Endodermal cell (in vitro differentiated cells): ENCODE data around the gene TMED4. TPM values are rescaled to one million over a fixed set of nuclear protein-coding genes. Genes with fewer than 3 reads are reported as not detected.
"Not testable (repeated sequence)": the region's sequence is repeated elsewhere in the genome, so short reads cannot be mapped to it uniquely, and the experiment has no call there.

Experiments
- DNase-seq: peaks from one replicate; pipeline ENCODE4 v3.0.0-alpha.2; 2017
- H3K27ac ChIP-seq: 2 replicates; pipeline ENCODE4 v1.5.1; 2013; ENCODE audit warnings: mild to moderate bottlenecking, low read depth, low read length, moderate library complexity
- H3K27me3 ChIP-seq: 2 replicates; pipeline ENCODE4 v1.6.1; 2013; ENCODE audit warnings: mild to moderate bottlenecking, low read length, moderate library complexity; ENCODE audit not compliant: insufficient read depth, control insufficient read depth, poor library complexity, severe bottlenecking
- H3K36me3 ChIP-seq: 2 replicates; pipeline ENCODE4 v1.7.0; 2013; ENCODE audit warnings: mild to moderate bottlenecking, low read length, moderate library complexity; ENCODE audit not compliant: control insufficient read depth, insufficient read depth
- H3K4me1 ChIP-seq: one replicate; pipeline ENCODE4 v1.7.0; 2013; ENCODE audit warnings: low read length; ENCODE audit not compliant: control insufficient read depth, insufficient read depth
- H3K4me3 ChIP-seq: 2 replicates; pipeline ENCODE4 v1.5.1; 2013; ENCODE audit warnings: mild to moderate bottlenecking, low read length, moderate library complexity
- H3K9ac ChIP-seq: 2 replicates; pipeline ENCODE4 v1.6.1; 2013; ENCODE audit warnings: mild to moderate bottlenecking, low read length, moderate library complexity; ENCODE audit not compliant: poor library complexity, severe bottlenecking; ENCODE audit errors: extremely low read depth
- H3K9me3 ChIP-seq: 2 replicates; pipeline ENCODE4 v1.6.1; 2013; ENCODE audit warnings: mild to moderate bottlenecking, low read length, moderate library complexity; ENCODE audit not compliant: control insufficient read depth
- H3K27ac Mint-ChIP-seq: 2 replicates; pipeline ENCODE4 v1.8.0; 2020; ENCODE audit warnings: mixed read lengths
- H3K27me3 Mint-ChIP-seq: 2 replicates; pipeline ENCODE4 v1.8.0; 2021; ENCODE audit warnings: mild to moderate bottlenecking, mixed read lengths; ENCODE audit not compliant: insufficient read depth
- H3K36me3 Mint-ChIP-seq: 2 replicates; pipeline ENCODE4 v1.8.0; 2020; ENCODE audit warnings: low read depth, mixed read lengths
- H3K4me1 Mint-ChIP-seq: 2 replicates; pipeline ENCODE4 v1.8.0; 2020; ENCODE audit warnings: mixed read lengths
- H3K4me3 Mint-ChIP-seq: 2 replicates; pipeline ENCODE4 v1.8.0; 2020; ENCODE audit warnings: mild to moderate bottlenecking, moderate library complexity, mixed read lengths
- H3K9me3 Mint-ChIP-seq: 2 replicates; pipeline ENCODE4 v1.8.0; 2020; ENCODE audit warnings: mild to moderate bottlenecking, mixed read lengths
- CTCF ChIP-seq: fragments of 200-600 bp; sonication (generic); conservative IDR thresholded peaks from 2 replicates; pipeline ENCODE4 v1.5.0; 2021; ENCODE audit warnings: antibody characterized with exemption, mild to moderate bottlenecking
- WGBS, 2 experiments: methylation state at CpG; one replicate each; pipeline versions ENCODE4 v1.1.5 to v1.1.7; 2013; ENCODE audit warnings: missing lambda C conversion rate in 2 of 2, mixed read lengths in 1 of 2; ENCODE audit not compliant: insufficient coverage in 1 of 2, insufficient read length in 1 of 2; 5-methylcytosine and 5-hydroxymethylcytosine counted together
- total RNA-seq, 2 donors: library from RNA; stranded (reverse); fragmentation: NEBNext Ultra II Directional in 1 of 2; extraction: Animal tissue kit (Norgen Biotek cat#: 25700) in 1 of 2; gene quantifications; 2 replicates in 1 of 2; 3 replicates in 1 of 2; pipeline ENCODE4 v1.2.1, GENCODE V29; 2021

The TMED4 gene
- total RNA-seq, 2 donors from 2014 or later: 75.4 to 109 TPM

GRCh38 chr7:44599222-44599621, 17.2 kb upstream of the TMED4 start:
- no peak overlapping the region for H3K27ac Mint-ChIP-seq
- no peak for TF ChIP-seq CTCF
- no peak overlapping the region for H3K27ac ChIP-seq
- H3K36me3 Mint-ChIP-seq: no peaks in the 10 kb centered on the region
- H3K27me3 Mint-ChIP-seq: peaks cover 18% of the 10 kb centered on the region
- peaks cover 4% of the 10 kb centered on the region for H3K27me3 ChIP-seq
- H3K9me3 Mint-ChIP-seq: no peaks in the 10 kb centered on the region
- H3K4me3 ChIP-seq: no peak overlapping the region
- no peaks in the 10 kb centered on the region for H3K36me3 ChIP-seq
- no peaks in the 10 kb centered on the region for H3K4me1 ChIP-seq
- H3K4me3 Mint-ChIP-seq: no peak overlapping the region
- H3K9ac ChIP-seq: no peak overlapping the region
- WGBS, 2 experiments: 64 to 68% methylated on average over 3 of the region's 3 CpGs
- H3K9me3 ChIP-seq: no peaks in the 10 kb centered on the region
- no peak for DNase-seq
- no peaks in the 10 kb centered on the region for H3K4me1 Mint-ChIP-seq

- H3K27ac ChIP-seq, DNase-seq, H3K4me3 Mint-ChIP-seq, H3K9ac ChIP-seq, H3K4me3 ChIP-seq, H3K4me1 ChIP-seq, H3K9me3 Mint-ChIP-seq, H3K27ac Mint-ChIP-seq, H3K36me3 ChIP-seq, H3K36me3 Mint-ChIP-seq, H3K4me1 Mint-ChIP-seq, H3K9me3 ChIP-seq, H3K27me3 ChIP-seq: not testable (repeated sequence)
- WGBS, 2 experiments: 88 to 94% methylated on average over 7 to 8 of the region's 8 CpGs
- H3K27me3 Mint-ChIP-seq: peaks cover 20% of the 10 kb centered on the region
Observed at GRCh38 chr7:44597181-44597580, 15.2 kb upstream of the TMED4 start.

GRCh38 chr7:44595934-44596635, 14.1 kb upstream of the TMED4 start:
- Histone ChIP-seq H3K9ac (no peak overlapping the region), H3K4me1 (no peaks in the 10 kb centered on the region), H3K27ac (no peak overlapping the region), H3K4me3 (no peak overlapping the region), H3K27me3 (peaks cover 4% of the 10 kb centered on the region), H3K36me3 (no peaks in the 10 kb centered on the region), H3K9me3 (no peaks in the 10 kb centered on the region)
- WGBS, 2 experiments: 86 to 92% methylated on average over 4 to 5 of the region's 5 CpGs
- Mint-ChIP-seq H3K4me3 (no peak overlapping the region), H3K36me3 (no peaks in the 10 kb centered on the region), H3K27ac (no peak overlapping the region), H3K27me3 (peaks cover 12% of the 10 kb centered on the region), H3K9me3 (no peaks in the 10 kb centered on the region), H3K4me1 (no peaks in the 10 kb centered on the region)
- no peak for TF ChIP-seq CTCF
- no peak for DNase-seq

GRCh38 chr7:44590910-44591309, 8.9 kb upstream of the TMED4 start:
- Mint-ChIP-seq H3K9me3 (no peaks in the 10 kb centered on the region), H3K36me3 (no peaks in the 10 kb centered on the region), H3K4me1 (no peaks in the 10 kb centered on the region), H3K27ac (no peak overlapping the region), H3K4me3 (no peak overlapping the region), H3K27me3 (peaks cover 6% of the 10 kb centered on the region)
- H3K36me3 ChIP-seq: no peaks in the 10 kb centered on the region
- H3K4me3 ChIP-seq: no peak overlapping the region
- no peaks in the 10 kb centered on the region for H3K9me3 ChIP-seq
- WGBS, 2 experiments: 94 to 100% methylated on average over 1 of the region's 1 CpG
- no peak for DNase-seq
- no peaks in the 10 kb centered on the region for H3K4me1 ChIP-seq
- no peak overlapping the region for H3K27ac ChIP-seq
- no peak overlapping the region for H3K9ac ChIP-seq
- no peak for TF ChIP-seq CTCF
- H3K27me3 ChIP-seq: no peaks in the 10 kb centered on the region
